ENCODE results near the gene SBF2.
"Not testable (repeated sequence)": the region's sequence is repeated elsewhere in the genome, so short reads cannot be mapped to it uniquely, and the experiment has no call there.

SBF2 gene

GRCh38 chr11:10162222-10162621, 131.8 kb downstream of the SBF2 start:
- no peak for DNase-seq

DNA sequence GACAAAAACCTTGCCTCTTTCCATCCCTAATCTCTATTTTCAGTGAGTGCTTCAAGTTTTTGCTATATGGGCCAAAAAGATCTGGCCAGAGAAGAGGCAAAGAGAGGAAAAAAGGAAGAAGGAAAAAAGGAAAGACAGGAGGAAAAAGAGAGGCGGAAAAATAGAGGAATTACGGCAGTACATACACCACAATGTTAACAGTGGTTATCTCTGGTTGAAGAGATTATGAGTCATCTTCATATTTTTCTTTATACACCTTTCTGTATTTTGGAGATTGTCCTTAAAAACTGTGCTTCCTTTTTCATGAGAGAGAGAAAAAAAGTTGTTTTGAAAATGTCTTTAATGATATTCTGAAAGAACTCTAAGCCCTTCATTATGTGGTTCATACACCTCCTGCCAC, 133.7 kb downstream of the SBF2 start:
- DNase-seq = no peak

- DNase-seq = no peak
Observed at GRCh38 chr11:10158461-10158860, 135.6 kb downstream of the SBF2 start.

DNA sequence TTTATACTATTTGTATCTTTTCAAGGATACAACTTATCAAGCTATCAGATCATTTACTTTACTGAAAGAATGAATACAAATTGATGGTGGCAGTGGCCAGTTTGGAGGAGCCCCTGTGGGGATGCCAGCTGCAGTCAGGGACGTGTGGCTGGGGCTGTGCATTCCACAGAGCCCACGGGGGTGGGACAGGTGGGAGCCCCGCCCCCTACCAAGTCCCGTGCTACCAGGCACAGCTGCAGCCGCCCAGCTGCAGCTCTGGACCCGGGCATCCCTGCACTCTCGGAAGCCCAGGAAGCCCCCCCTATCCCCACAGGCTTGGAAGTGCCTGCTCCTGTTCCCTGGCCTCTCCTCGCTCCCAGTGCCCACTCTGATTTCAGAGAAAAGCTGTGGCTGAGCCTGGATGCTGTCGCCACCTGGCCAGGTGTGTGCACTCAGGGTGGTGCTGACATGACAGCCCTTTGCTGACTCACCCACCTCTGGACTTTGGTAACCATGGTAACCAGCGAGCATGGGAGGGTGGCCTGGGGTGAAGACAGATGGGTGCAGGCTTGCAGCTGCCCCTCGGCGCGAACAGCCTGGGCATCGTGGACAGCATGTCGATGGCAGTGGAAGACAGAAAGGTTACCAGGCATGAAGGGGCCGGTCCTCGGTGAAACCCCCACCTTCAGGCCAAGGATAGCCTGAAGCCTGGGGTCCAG, 138.1 kb downstream of the SBF2 start:
- no peak for DNase-seq

DNA sequence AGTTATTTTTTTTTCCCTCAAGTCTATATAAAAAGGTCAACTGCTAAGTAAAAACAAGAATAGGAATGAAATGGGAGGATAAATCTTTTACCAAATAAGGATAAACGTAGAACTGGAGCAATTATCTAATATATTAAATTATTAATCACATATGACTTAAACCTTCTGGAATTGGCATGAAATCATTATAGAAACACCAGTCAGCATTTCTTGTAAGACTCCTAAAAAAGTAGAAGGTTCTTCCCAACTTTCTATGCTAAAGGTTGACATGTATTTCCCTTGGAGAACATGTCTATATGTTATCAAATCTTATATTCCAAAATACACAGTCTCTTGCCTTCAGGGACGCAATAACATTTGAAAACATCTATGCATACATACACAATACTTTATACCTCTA, 143.2 kb downstream of the SBF2 start:
- DNase-seq = no peak

GRCh38 chr11:10149553-10149952, 144.5 kb downstream of the SBF2 start:
- DNase-seq = no peak

DNA sequence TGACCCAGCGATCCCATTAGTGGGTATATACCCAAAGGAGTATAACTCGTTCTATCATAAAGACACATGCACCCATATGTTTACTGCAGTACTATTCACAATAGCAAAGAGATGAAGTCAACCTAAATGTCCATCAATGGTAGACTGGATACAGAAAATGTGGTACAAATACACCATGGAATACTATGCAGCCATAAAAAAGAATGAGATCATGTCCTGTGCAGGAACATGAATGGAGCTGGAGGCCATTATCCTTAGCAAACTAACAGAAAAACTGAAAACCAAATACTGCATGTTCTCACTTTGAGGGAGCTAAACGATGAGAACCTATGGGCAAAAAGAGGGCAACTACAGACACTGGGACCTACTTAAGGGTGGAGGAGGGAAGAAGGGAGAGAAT, 146.8 kb downstream of the SBF2 start:
- DNase-seq = no peak

GRCh38 chr11:10144954-10145353, 149.1 kb downstream of the SBF2 start:
- DNase-seq = no peak

GRCh38 chr11:10139656-10140055, 154.4 kb downstream of the SBF2 start:
- no peak for DNase-seq

DNA sequence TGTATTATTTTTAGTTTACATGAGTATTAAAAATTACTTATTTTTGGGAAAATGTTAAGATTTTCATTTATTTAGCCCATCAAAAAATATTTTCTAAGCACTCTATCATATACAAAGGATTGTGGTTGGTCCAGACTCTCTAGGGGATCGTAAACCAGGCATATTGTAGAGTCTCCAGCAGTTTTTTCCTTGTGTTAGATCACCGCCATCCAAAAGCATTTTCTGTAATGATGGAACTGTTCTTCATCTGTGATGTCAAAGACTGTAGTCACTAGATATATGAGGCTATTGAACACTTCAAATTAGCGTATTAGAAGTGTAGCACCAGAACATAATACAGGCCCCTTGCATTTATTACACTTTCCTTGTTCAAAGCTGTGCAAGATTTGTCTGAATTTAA, 154.9 kb downstream of the SBF2 start:
- no peak for DNase-seq

DNA sequence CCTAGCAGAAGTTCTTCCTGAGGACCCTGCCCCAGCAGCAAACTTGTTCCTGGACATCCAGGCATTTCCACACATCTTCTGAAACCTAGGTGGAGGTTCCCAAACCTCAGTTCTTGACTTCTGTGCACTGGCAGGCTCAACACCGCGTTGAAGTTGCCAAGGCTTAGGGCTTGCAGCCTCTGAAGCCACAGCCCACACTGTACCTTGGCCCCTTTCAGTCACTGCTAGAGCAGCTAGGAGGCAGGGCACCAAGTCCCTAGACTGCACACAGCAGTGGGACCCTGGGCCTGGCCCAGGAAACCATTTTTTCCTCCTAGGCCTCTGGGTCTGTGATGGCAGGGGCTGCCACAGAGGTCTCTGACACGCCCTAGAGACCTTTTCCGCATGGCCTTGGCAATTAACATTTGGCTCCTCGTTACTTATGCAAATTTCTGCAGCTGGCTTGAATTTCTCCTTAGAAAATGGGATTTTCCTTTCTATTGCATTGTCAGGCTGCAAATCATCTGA, 159.0 kb downstream of the SBF2 start:
- DNase-seq = no peak

GRCh38 chr11:10134226-10134625, 159.8 kb downstream of the SBF2 start:
- not testable (repeated sequence) for DNase-seq

DNA sequence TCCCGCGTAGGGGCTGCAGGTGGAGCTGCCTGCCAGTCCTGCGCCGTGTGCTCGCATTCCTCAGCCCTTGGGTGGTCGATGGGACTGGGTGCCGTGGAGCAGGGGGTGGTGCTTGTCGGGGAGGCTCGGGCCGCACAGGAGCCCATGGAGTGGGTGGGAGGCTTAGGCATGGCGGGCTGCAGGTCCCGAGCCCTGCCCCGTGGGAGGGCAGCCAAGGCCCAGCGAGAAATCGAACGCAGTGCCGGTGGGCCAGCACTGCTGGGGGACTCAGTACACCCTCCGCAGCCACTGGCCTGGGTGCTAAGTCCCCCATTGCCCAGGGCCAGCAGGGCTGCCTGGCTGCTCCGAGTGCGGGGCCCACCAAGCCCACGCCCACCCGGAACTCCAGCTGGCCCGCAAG, 160.8 kb downstream of the SBF2 start:
- not testable (repeated sequence) for DNase-seq

GRCh38 chr11:10130875-10131274, 163.1 kb downstream of the SBF2 start:
- DNase-seq = no peak

DNA sequence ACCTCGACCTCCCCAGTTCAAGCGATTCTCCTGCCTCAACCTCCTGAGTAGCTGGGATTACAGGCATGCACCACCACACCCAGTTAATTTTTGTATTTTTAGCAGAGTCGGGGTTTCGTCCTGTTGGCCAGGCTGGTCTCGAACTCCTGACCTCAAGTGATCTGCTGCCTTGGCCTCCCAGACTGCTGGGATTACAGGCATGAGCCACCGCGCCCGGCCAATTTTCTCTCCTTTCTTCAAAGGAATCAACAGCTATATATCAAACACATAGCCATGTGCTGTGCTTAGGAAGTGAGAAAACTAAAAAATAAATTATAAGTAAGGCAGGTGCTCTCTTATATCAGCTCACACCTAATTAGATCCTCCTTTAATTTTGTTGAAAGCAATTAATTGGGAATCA, 164.8 kb downstream of the SBF2 start:
- not testable (repeated sequence) for DNase-seq

- no peak for DNase-seq
Observed at GRCh38 chr11:10125522-10126133, 168.4 kb downstream of the SBF2 start.

DNA sequence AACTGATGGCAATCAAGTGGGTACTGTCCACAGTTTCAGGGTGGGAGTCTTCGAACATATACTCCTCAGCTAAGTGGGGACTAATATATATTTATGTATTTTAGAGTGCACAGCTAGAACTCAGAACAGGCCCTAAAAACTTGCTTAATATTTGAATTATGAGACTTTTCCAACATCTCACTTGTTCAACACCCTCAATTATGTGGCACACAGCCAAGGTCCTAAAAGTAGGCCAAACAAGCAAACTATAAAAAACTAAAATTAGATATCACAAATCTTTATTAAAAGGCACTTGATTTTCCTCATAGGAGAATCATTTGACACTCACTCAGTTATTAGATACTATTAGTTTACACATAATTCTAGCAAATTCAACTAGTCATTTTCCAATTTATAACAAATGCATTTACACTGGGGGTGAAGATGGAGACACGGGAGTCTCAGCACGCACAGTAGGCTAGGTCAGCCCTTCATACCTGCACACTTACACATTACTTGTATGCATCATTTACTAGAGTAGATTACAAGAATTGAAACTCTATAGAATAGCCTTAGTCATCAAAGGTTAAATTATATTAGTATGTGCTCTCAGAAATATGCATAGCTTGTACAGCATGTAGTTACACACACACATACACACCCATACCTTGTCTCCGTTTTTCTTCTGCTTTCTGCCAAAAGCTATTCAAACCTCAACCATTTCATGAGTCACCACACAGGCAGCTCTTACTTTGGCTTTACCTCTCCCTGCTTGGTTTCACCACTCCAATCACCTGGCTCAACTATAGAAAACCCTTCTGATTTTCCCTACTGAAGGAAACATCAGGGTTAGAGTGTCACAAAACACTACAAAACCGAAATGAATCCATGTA, 171.5 kb downstream of the SBF2 start:
- DNase-seq = no peak

GRCh38 chr11:10118865-10119264, 175.2 kb downstream of the SBF2 start:
- no peak for DNase-seq

- DNase-seq = no peak
Observed at GRCh38 chr11:10117709-10118351, 176.2 kb downstream of the SBF2 start.

DNA sequence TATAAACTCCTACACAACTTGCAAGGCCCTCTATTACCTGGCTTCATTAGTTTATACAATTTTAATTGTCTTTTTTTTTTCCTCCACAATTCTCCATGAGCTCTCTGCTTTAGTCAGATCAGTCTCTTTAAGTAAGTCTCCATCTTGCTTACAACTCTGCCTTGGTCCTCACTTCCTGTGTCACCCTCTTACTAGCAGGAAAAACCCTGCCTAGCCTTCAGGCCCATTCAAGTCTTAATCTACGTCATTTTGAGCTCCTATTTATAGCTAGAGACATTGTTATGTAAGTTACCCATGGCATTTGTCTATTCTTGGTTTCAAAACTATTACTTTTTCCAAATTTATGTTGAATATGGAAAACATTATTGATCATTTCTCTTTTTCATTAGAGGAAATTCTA, 177.4 kb downstream of the SBF2 start:
- no peak for DNase-seq

DNA sequence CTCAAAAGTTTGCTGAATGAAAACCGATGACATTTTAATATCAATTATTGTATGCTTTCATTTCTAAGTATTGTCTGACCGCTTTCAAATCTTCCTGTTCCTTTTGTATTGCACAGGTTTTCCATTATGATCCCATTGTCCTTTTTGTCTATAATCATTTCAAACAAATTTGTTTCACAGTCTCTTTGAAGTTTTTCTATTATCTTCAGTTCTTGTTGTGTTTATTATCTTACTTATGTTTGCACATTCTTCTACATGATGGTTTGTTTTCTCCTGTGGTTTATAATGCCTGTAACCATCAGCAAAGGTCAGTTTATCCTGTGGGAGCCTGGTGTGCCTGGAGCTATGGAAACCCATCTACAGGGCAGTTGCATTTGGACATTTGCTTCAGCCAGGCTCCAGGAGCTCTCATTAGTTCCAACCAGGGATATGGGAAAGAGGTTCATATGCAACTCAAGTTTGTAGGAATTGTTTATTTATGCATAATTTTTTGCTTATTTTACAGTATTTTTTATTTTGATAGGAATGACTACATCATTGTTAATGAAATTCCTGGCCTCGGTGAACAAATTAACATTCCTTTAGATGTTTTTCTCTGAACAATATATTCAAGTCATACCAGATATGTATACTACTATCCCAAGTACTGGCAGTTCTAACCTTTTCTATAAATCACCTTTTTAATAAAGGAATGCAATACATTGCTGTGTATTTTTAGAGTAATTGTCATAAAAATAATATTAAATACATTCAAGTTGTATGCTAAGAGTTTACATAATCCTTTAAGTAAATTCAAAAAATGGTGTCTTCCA, 179.2 kb downstream of the SBF2 start:
- no peak for DNase-seq

DNA sequence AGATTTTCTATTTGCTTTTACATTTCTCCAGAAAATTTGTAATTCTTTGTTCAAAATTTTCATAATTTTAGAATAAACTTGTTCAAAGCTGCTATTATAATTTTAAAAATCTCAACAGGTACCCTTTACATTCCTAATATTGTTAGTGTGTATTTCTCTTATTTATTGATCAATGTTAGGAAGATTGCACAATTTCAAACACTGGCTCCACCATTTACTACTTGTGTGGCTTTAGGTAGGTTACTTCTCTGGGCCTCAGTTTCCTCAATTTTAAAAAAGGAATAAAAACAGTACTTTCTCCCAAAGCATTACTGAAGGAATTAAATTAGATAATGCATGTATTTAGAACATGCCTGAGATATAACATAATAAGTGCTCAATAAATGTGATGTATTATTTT, 180.2 kb downstream of the SBF2 start:
- no peak for DNase-seq

All from NCI-H2029 (cell line).